Transverse colon (tissue), 4 donors: ENCODE results near the gene ZFX. TPM values are rescaled to one million over a fixed set of nuclear protein-coding genes. Genes with fewer than 3 reads are reported as not detected.

Experiments used
- DNase-seq: peaks from one replicate; pipeline ENCODE4 v3.0.0-alpha.2; 2019
- H3K27ac ChIP-seq, 4 donors: fragments of 200-600 bp; sonication (generic); 2 replicates each; pipeline ENCODE4 v1.5.1; 2016 to 2018; ENCODE audit warnings: inconsistent platforms in 4 of 4
- H3K27me3 ChIP-seq: fragments of 200-600 bp; sonication (generic); 2 replicates; pipeline ENCODE4 v1.5.1; 2017; ENCODE audit warnings: inconsistent platforms
- H3K36me3 ChIP-seq, 4 donors: fragments of 200-600 bp; sonication (generic); 2 replicates each; pipeline ENCODE4 v1.5.1; 2017 to 2019; ENCODE audit warnings: inconsistent platforms in 4 of 4
- H3K4me1 ChIP-seq, 4 donors: fragments of 200-600 bp; sonication (generic); 2 replicates each; pipeline ENCODE4 v1.5.1; 2017 to 2020; ENCODE audit warnings: inconsistent platforms in 4 of 4
- H3K4me3 ChIP-seq, 4 donors: fragments of 200-600 bp; sonication (generic); 1 replicate in 1 of 4; 2 replicates in 3 of 4; pipeline versions ENCODE4 v1.5.1 to v1.6.1; 2017 to 2019; ENCODE audit warnings: inconsistent platforms in 4 of 4
- H3K9me3 ChIP-seq, 2 donors: fragments of 200-600 bp; sonication (generic); 2 replicates each; pipeline ENCODE4 v1.5.1; 2017 to 2019; ENCODE audit warnings: inconsistent platforms in 2 of 2
- CTCF ChIP-seq, 5 experiments: fragments of 200-600 bp in 3 of 5; fragments of 450-650 bp in 2 of 5; sonication (generic) in 3 of 5; IDR thresholded peaks; 1 replicate in 2 of 5; 2 replicates in 3 of 5; pipeline ENCODE4 v1.5.1; 2016 to 2017; ENCODE audit warnings: antibody characterized with exemption in 5 of 5, inconsistent platforms in 3 of 5, mild to moderate bottlenecking in 2 of 5, moderate library complexity in 1 of 5
- EP300 ChIP-seq: sonication (generic); formaldehyde crosslinking; IDR thresholded peaks from one replicate; pipeline ENCODE4 v1.6.1; 2017; ENCODE audit warnings: antibody characterized with exemption, low read depth
- POLR2A ChIP-seq: fragments of 450-650 bp; IDR thresholded peaks from one replicate; pipeline ENCODE4 v1.6.1; 2016; ENCODE audit warnings: antibody characterized with exemption, mild to moderate bottlenecking, moderate library complexity
- POLR2AphosphoS5 ChIP-seq, 3 donors: sonication (generic); formaldehyde crosslinking; IDR thresholded peaks; one replicate each; pipeline ENCODE4 v1.6.1; 2016; ENCODE audit warnings: antibody characterized with exemption in 3 of 3
- WGBS, 2 donors: methylation state at CpG; one replicate each; pipeline ENCODE4 v1.1.5; 2018; ENCODE audit warnings: low coverage in 1 of 2; 5-methylcytosine and 5-hydroxymethylcytosine counted together
- in situ Hi-C, 4 donors: fragments of 200-750 bp; cut with MboI; loops; one replicate each; pipeline versions ENCODE4 v1.15.0 to v1.15.1; 2017; ENCODE audit warnings: low sequenced_read_pairs in 3 of 4, low pct_ligation_motif_present in 1 of 4, low pct_unique_long_range_greater_than_20kb in 1 of 4
- intact Hi-C: fragments of 100-400 bp; cut with DNase I; formaldehyde crosslinking; loops from one replicate; pipeline ENCODE4 v1.15.1; 2023; ENCODE audit warnings: low total_unique reads
- total RNA-seq, 4 donors: library from RNA; depleted of rRNA; stranded (reverse); fragments of >200 nt; gene quantifications; one replicate each; pipeline ENCODE4 v1.1.0, GENCODE V29; 2016

Gene ZFX
- total RNA-seq, 4 donors from 2014 or later = 33.7 to 50.5 (median 47.4) TPM

- DNase-seq = no peak
- no peak overlapping the region for H3K27ac ChIP-seq
- in situ Hi-C loops (no loop called here), intact Hi-C loops (no loop called here)
- 88% methylated on average over 6 of the region's 6 CpGs; no CpG with 5 or more reads in 1 of the 2 donors for WGBS, 2 donors
- H3K4me1 ChIP-seq = peaks cover 0 to 2% (median 0%) of the 10 kb centered on the region in 4 donors
- no peaks in the 10 kb centered on the region for H3K9me3 ChIP-seq
- no peaks in the 10 kb centered on the region for H3K27me3 ChIP-seq
- TF ChIP-seq POLR2A (no peak), POLR2AphosphoS5 (IDR thresholded peaks at IDR 0.05) (no peak), EP300 (no peak), CTCF (IDR thresholded peaks at IDR 0.05) (no peak)
- H3K36me3 ChIP-seq = no peaks in the 10 kb centered on the region
- no peak overlapping the region for H3K4me3 ChIP-seq
These were observed 53.0 kb downstream of the ZFX start for GRCh38 chrX:24202465-24203031.

GRCh38 chrX:24203072-24203808 is 53.7 kb downstream of the ZFX start:
- intact Hi-C loops = no loop called here
- no peak for DNase-seq
- no peaks in the 10 kb centered on the region for H3K27me3 ChIP-seq
- peaks cover 0 to 2% (median 0%) of the 10 kb centered on the region in 4 donors for H3K4me1 ChIP-seq
- no peak overlapping the region for H3K27ac ChIP-seq
- 93% methylated on average over 13 of the region's 13 CpGs; no CpG with 5 or more reads in 1 of the 2 donors for WGBS, 2 donors
- in situ Hi-C loops = no loop called here
- H3K36me3 ChIP-seq = peaks cover 0 to under 1% (median 0%) of the 10 kb centered on the region in 4 donors
- TF ChIP-seq EP300 (no peak), CTCF (IDR thresholded peaks at IDR 0.05) (no peak), POLR2AphosphoS5 (IDR thresholded peaks at IDR 0.05) (no peak), POLR2A (no peak)
- H3K4me3 ChIP-seq = no peak overlapping the region
- H3K9me3 ChIP-seq = no peaks in the 10 kb centered on the region

- Histone ChIP-seq H3K4me1 (peaks cover 0 to 2% (median 0%) of the 10 kb centered on the region in 4 donors), H3K9me3 (no peaks in the 10 kb centered on the region), H3K36me3 (peaks cover 0 to 8% (median 0%) of the 10 kb centered on the region in 4 donors), H3K27me3 (no peaks in the 10 kb centered on the region), H3K4me3 (no peak overlapping the region), H3K27ac (no peak overlapping the region)
- 88 to 89% methylated on average over 3 to 5 of the region's 5 CpGs for whole genome bisulfite sequencing, 2 donors
- DNase-seq = no peak
- intact Hi-C loops (no loop called here), in situ Hi-C loops (no loop called here)
- TF ChIP-seq EP300 (no peak), POLR2A (no peak), POLR2AphosphoS5 (IDR thresholded peaks at IDR 0.05) (no peak), CTCF (IDR thresholded peaks at IDR 0.05) (no peak)
These were observed 54.8 kb downstream of the ZFX start for GRCh38 chrX:24204331-24204730.

- H3K4me1 ChIP-seq = peaks cover 0 to 2% (median 0%) of the 10 kb centered on the region in 4 donors
- H3K27ac ChIP-seq = no peak overlapping the region
- peaks cover 0 to 8% (median 0%) of the 10 kb centered on the region in 4 donors for H3K36me3 ChIP-seq
- DNase-seq = no peak
- no peak for TF ChIP-seq POLR2AphosphoS5 (IDR thresholded peaks at IDR 0.05)
- no peak for TF ChIP-seq EP300
- TF ChIP-seq POLR2A = no peak
- no peak for TF ChIP-seq CTCF (IDR thresholded peaks at IDR 0.05)
- no peak overlapping the region for H3K4me3 ChIP-seq
- in situ Hi-C loops = no loop called here
- WGBS, 2 donors = 88% methylated on average over 1 of the region's 1 CpG; no CpG with 5 or more reads in 1 of the 2 donors
- no peaks in the 10 kb centered on the region for H3K27me3 ChIP-seq
- intact Hi-C loops = no loop called here
- no peaks in the 10 kb centered on the region for H3K9me3 ChIP-seq
These were observed 55.4 kb downstream of the ZFX start for GRCh38 chrX:24204958-24205357.
